ENCODE measurements around the gene SLC41A2.

- no peak for TF ChIP-seq POLR2AphosphoS5 (IDR thresholded peaks at IDR 0.05; ENCODE audit: low read depth)
- TF ChIP-seq CTCF (IDR thresholded peaks at IDR 0.05; ENCODE audit: insufficient read depth, low read length): no peak
- TF ChIP-seq REST (IDR thresholded peaks at IDR 0.05; ENCODE audit: insufficient replicate concordance, low read depth): no peak
- TF ChIP-seq GABPA (IDR thresholded peaks at IDR 0.05; ENCODE audit: low read depth): no peak
Measured at GRCh38 chr12:104929977-104930376, 28.1 kb downstream of the SLC41A2 start.
